Measurements from ENCODE around the gene RREB1.
A peak's percentile ranks its signal among the peaks of the same experiment; 100 is the strongest.

RREB1 gene

GRCh38 chr6:7119272-7119801 is 11.6 kb downstream of the RREB1 start:
- in situ Hi-C loops (cut with MboI; ENCODE audit: low pct_unique_long_range_greater_than_20kb, low sequenced_read_pairs) = no loop called here
- DNase-seq = no peak

DNA sequence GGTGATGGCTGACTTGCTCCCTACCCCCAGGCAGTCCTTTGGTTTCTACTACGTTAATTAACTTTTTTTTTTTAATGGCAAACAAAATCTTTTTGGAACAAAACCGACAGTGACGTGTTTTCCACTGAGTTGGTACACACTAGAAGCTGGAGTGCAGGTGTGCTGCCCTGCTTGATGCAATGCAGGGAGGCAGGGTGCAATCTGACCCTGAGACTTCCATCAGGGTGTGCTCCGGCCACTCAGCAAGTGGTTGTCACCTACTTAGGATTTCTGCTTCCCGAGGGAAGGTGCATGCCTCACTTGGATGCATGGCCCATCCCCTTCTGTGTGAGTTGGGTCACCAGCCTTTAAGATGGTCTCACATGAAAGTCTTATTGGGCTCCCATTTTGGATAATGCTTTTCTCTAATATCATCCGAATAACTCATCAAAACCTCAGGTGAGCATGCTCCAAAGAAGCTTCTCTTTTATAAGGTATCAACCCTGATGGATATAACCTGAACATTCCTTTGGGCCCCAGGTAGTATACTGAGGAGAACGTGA is 14.0 kb downstream of the RREB1 start:
- in situ Hi-C loops (cut with MboI; ENCODE audit: low pct_unique_long_range_greater_than_20kb, low sequenced_read_pairs) = no loop called here
- no peak for DNase-seq

GRCh38 chr6:7122684-7123083 is 14.9 kb downstream of the RREB1 start:
- DNase-seq = no peak
- in situ Hi-C loops (cut with MboI; ENCODE audit: low pct_unique_long_range_greater_than_20kb, low sequenced_read_pairs) = no loop called here

DNA sequence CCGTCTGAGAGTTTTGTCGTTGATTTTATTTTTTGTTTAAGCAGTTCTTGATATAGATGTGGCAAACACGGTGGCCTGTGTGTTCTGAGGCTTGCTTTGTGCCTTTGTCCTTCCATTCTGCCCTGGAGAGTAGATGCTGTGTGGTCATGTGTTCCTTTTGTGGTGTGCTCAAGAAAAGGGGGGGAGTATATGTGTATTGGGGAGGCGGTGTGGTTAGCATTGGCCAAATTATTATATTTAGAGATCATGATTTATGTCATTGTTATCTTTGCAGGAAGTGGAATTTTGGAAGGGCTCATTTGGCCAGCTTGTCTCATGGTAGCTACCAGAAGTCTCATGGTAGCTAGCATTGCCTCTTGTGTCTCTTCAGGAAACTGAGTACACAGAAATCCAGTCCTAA is 16.4 kb downstream of the RREB1 start:
- in situ Hi-C loops (cut with MboI; ENCODE audit: low pct_unique_long_range_greater_than_20kb, low sequenced_read_pairs) = no loop called here
- no peak for DNase-seq

- DNase-seq = no peak
- in situ Hi-C loops (cut with MboI; ENCODE audit: low pct_unique_long_range_greater_than_20kb, low sequenced_read_pairs) = no loop called here
Measured at GRCh38 chr6:7124636-7125035, 16.9 kb downstream of the RREB1 start.

DNA sequence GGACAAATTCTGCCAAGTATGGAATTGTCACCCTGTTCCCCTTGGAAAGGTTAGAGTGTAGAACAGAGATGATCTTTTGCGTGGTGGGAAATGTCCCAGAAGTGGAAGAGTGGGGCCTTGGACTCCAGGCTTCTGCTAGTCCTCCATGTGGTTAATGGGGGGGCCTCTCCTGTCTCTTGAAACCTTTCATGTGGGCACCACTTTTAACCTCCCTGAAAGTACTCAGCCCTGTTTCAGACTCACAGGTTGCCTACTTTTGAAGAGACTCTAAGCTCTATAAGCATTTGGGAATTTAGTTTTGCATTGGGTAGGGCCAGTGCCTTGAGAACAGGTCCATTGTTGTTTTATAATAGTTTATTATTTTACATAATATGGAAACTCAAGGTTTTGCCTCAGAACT is 17.5 kb downstream of the RREB1 start:
- DNase-seq = no peak
- in situ Hi-C loops (cut with MboI; ENCODE audit: low pct_unique_long_range_greater_than_20kb, low sequenced_read_pairs) = no loop called here

- peak; percentile 80 for DNase-seq
- in situ Hi-C loops (cut with MboI; ENCODE audit: low pct_unique_long_range_greater_than_20kb, low sequenced_read_pairs) = no loop called here
Measured at GRCh38 chr6:7126754-7127153, 19.0 kb downstream of the RREB1 start.

GRCh38 chr6:7127680-7128079 is 19.9 kb downstream of the RREB1 start:
- no peak for DNase-seq
- in situ Hi-C loops (cut with MboI; ENCODE audit: low pct_unique_long_range_greater_than_20kb, low sequenced_read_pairs) = no loop called here

- no peak for DNase-seq
- in situ Hi-C loops (cut with MboI; ENCODE audit: low pct_unique_long_range_greater_than_20kb, low sequenced_read_pairs) = no loop called here
Measured at GRCh38 chr6:7129360-7129759, 21.6 kb downstream of the RREB1 start.

DNA sequence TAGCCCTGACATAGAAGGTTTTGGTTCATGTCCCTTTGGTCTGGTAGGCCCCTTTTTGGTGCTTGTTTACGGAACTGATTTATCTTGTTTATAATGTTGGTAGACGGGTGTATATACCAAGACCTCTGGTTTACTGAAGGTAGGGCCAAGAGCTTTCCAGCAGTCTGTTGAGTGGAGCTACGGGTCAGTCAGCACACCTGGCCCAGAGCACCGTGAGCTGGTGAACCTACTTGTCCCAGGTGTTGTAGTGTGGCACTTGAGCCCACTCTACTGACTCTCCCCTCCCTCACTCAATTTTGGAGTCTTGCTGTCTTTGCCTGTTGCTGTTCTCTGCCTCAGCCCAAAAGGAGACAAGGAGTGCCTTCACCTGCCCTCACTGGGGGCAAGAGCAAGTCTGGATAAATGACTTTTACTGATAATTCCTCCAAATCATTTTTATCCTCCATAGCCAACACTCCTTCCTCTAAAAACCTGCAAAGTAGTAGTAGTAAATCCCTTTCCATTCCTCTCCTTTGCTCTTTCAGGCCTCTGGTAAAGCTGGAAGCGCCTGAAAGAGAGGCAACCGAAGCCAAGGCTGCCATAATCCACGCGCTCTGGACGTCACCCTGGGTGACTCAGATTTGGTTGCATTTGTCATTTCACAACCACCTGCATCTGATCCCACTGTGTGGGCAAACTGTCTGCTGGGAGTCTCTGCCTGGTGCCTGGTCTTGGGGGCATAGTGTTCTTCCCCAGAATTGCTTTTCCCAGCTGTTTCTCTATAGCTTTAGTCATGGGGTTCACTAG is 22.2 kb downstream of the RREB1 start:
- DNase-seq = no peak
- in situ Hi-C loops (cut with MboI; ENCODE audit: low pct_unique_long_range_greater_than_20kb, low sequenced_read_pairs) = no loop called here

GRCh38 chr6:7131390-7131789 is 23.6 kb downstream of the RREB1 start:
- in situ Hi-C loops (cut with MboI; ENCODE audit: low pct_unique_long_range_greater_than_20kb, low sequenced_read_pairs) = no loop called here
- DNase-seq = no peak

GRCh38 chr6:7132398-7133035 is 24.8 kb downstream of the RREB1 start:
- DNase-seq = no peak
- in situ Hi-C loops (cut with MboI; ENCODE audit: low pct_unique_long_range_greater_than_20kb, low sequenced_read_pairs) = no loop called here

DNA sequence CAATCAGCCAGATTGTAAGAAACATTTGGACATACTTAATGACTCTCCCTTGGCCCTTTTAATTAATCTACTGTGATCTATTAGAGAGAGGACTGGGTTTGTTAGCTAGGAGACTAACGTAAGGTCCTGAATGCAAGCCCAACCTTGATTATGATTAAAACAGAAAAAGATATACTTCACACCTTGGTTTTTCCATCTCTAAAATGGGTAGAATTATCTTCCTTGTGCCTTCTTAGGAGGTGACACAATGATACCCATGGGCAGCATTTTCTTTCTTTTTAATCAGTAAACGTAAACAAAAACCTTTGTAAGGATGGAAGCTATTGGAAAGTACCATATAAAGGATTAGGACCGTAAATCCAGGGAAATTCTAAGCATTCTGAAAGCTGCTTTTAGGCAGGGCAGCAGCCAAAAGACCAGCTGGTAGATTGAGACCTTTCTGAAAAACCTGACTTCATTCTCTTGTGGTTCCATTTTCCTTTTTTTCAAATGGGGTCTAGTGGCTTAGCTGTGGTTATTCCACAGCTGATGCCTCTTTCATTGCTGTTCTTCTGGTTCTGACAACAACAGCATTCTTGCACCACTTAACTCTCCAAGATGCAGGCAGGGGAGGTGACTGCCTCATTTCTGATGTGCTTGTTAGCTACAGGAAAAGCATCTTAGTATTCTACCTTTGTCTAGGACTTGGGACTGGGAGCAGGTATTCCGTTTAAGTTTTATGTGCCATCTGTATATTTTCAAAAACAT is 27.4 kb downstream of the RREB1 start:
- DNase-seq = no peak
- in situ Hi-C loops (cut with MboI; ENCODE audit: low pct_unique_long_range_greater_than_20kb, low sequenced_read_pairs) = no loop called here

- no peak for DNase-seq
- in situ Hi-C loops (cut with MboI; ENCODE audit: low pct_unique_long_range_greater_than_20kb, low sequenced_read_pairs) = no loop called here
Measured at GRCh38 chr6:7135755-7136154, 28.0 kb downstream of the RREB1 start.

DNA sequence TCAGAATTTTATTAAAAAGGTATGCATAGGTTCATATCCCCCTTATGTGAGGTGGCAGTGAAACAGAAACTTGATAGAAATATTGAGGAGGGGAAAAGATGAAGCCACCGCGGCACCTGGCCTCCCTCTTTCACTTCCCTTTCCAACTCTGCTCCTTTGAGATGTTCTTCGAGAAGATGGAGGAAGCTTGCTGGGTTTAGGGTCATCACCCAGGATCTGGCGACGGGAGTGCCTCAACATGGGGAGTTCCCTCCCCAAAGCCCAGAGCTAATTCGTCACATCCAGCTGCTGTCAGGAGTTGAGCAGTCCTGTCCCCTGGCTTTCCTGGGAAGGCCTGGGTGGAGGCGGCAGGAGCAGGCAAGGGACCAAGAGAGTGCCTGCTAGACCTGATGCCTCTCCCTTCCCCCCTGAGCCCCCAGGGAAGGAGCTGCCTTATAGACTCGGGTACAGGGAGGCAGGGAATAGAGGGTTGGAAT is 29.1 kb downstream of the RREB1 start:
- DNase-seq = no peak
- in situ Hi-C loops (cut with MboI; ENCODE audit: low pct_unique_long_range_greater_than_20kb, low sequenced_read_pairs) = no loop called here

- DNase-seq = peak; percentile 71
- in situ Hi-C loops (cut with MboI; ENCODE audit: low pct_unique_long_range_greater_than_20kb, low sequenced_read_pairs) = no loop called here
Measured at GRCh38 chr6:7137335-7138045, 29.7 kb downstream of the RREB1 start.

DNA sequence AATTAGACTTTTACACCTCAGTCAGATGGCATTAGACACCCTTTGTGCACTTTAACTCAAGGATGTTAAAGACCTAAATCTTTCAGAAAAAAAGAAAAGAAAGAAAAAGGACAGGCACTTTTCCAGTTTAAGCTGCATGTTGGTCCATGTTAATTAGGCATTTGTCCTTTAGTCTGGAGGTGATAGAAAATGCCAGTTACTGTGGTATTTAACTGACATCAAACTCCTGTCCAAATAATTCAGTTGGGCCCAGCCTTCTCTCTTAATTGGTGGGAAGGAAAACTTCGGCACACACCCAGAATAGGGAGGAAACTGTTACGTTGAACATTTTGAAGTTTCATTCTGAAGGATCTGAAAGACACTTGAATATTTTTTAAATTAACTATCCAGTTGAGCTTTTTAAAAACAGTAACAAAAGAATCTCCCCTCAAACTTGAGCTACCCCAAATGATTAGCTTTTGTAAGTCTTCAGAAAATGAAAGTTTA is 30.3 kb downstream of the RREB1 start:
- in situ Hi-C loops (cut with MboI; ENCODE audit: low pct_unique_long_range_greater_than_20kb, low sequenced_read_pairs) = no loop called here
- DNase-seq = no peak

GRCh38 chr6:7138921-7139358 is 31.2 kb downstream of the RREB1 start:
- DNase-seq = no peak
- in situ Hi-C loops (cut with MboI; ENCODE audit: low pct_unique_long_range_greater_than_20kb, low sequenced_read_pairs) = no loop called here
